ENCODE measurements around the gene SLCO3A1. TPM values are rescaled to one million over a fixed set of nuclear protein-coding genes. Genes with fewer than 3 reads are reported as not detected.
A peak's percentile ranks its signal among the peaks of the same experiment; 100 is the strongest.

The SLCO3A1 gene
- total and polyA plus RNA-seq, 2 of the 8 experiments (the other 6 are each of a cell fraction or from before 2014, with no cell fraction given) = 15.1 to 20.4 TPM

GRCh38 chr15:91853948-91854638, 585 bp downstream of the SLCO3A1 start (continued):
- TF ChIP-seq CHD7 (IDR thresholded peaks at IDR 0.05; ENCODE audit: insufficient replicate concordance, low read length) (no peak), TAF1 (IDR thresholded peaks at IDR 0.05; ENCODE audit: low read depth, low read length) (no peak), CTCF (IDR thresholded peaks at IDR 0.05; ENCODE audit: control extremely low read depth in 1 of 3, insufficient read depth in 1 of 3, low read depth in 1 of 3, low read length in 3 of 3) (peak in 1 of 3 experiments; percentile 23; a peak in 1 of 4 replicates), CBX8 (IDR thresholded peaks at IDR 0.05; ENCODE audit: borderline replicate concordance, low read depth, low read length) (no peak), TAF7 (optimal IDR thresholded peaks at IDR 0.05; ENCODE audit: borderline replicate concordance, low read depth, low read length) (no peak), MAFK (IDR thresholded peaks at IDR 0.05; ENCODE audit: low read depth, low read length) (no peak), NRF1 (IDR thresholded peaks at IDR 0.05; ENCODE audit: low read depth, low read length) (no peak), CHD1 (IDR thresholded peaks at IDR 0.05; ENCODE audit: low read depth, low read length) (no peak)
